ENCODE results near the gene P2RX7.

Gene P2RX7

DNA sequence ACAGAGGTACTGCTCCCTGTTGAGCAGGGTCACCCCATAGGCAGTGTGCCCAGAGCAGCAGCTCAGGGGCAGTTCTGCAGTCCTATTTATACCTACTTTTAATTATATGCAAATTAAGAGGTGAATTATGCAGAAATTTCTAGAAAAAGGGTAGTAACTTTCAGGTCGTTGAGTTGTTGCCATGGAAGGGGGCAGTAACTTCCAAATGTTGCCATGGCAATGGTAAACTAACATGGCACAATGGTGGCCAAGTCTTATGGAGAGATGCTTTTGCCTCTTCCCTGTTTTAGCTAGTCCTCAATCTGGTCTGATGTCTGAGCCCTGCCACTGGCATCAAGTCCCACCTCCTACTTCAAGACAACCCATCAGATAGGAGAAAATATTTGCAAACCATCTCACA is 30.4 kb upstream of the P2RX7 start:
- no peak overlapping the region for H3K4me3 ChIP-seq (ENCODE audit: low read length)
- H3K9me2 ChIP-seq (replicated peaks; ENCODE audit: insufficient read depth, low read length) = no peaks in the 10 kb centered on the region
- TF ChIP-seq EZH2phosphoT487 (IDR thresholded peaks at IDR 0.05; ENCODE audit: low read length) (no peak), EZH2 (optimal IDR thresholded peaks at IDR 0.05; ENCODE audit: low read depth, low read length) (no peak)
- no peaks in the 10 kb centered on the region for H3K9me3 ChIP-seq (replicated peaks; ENCODE audit: insufficient read depth, low read length)
- H3K9ac ChIP-seq (ENCODE audit: low read length) = no peak overlapping the region
- no peak overlapping the region for H3K4me2 ChIP-seq (ENCODE audit: low read depth, low read length)
- no peak overlapping the region for H2AFZ ChIP-seq (ENCODE audit: low read length)
- H4K20me1 ChIP-seq (ENCODE audit: insufficient read depth, low read length) = no peaks in the 10 kb centered on the region
- no peaks in the 10 kb centered on the region for H3K79me2 ChIP-seq (ENCODE audit: low read length)
- no peak overlapping the region for H3K27ac ChIP-seq (ENCODE audit: low read length)
- H3K27me3 ChIP-seq (replicated peaks; ENCODE audit: insufficient read depth, low read length) = no peaks in the 10 kb centered on the region
- H3F3A ChIP-seq (ENCODE audit: insufficient read depth, low read length) = no peaks in the 10 kb centered on the region
- no peaks in the 10 kb centered on the region for H3K4me1 ChIP-seq (ENCODE audit: low read length)
- DNase-seq = no peak
- no peaks in the 10 kb centered on the region for H3K36me3 ChIP-seq (replicated peaks; ENCODE audit: insufficient read depth, low read length)

DNA sequence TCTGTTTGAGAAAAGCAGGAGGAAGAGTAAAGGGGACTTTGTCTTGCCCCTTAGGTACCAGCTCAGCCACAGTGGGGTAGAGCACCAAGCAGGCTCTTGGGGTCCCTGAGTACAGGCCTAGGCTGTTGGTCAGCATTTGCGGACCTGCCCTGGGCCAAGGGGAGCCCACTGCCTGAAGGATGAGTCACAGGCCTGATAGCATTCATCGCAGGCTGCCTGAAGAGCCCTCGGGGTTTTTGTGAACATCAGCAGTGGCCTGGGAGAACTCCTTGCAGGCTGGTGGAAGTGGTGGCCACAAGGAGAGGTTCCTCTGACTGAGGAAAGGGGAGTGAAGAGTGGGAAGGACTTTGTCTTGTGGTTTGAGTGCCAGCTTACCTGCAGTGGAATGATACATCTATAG is 25.0 kb upstream of the P2RX7 start:
- Histone ChIP-seq H3K4me1 (ENCODE audit: low read length) (no peaks in the 10 kb centered on the region), H3K27me3 (replicated peaks; ENCODE audit: insufficient read depth, low read length) (no peaks in the 10 kb centered on the region), H3K36me3 (replicated peaks; ENCODE audit: insufficient read depth, low read length) (no peaks in the 10 kb centered on the region), H3K79me2 (ENCODE audit: low read length) (no peaks in the 10 kb centered on the region), H3F3A (ENCODE audit: insufficient read depth, low read length) (no peaks in the 10 kb centered on the region), H3K4me2 (ENCODE audit: low read depth, low read length) (no peak overlapping the region), H4K20me1 (ENCODE audit: insufficient read depth, low read length) (no peaks in the 10 kb centered on the region), H3K4me3 (ENCODE audit: low read length) (no peak overlapping the region), H3K9ac (ENCODE audit: low read length) (no peak overlapping the region), H3K9me2 (replicated peaks; ENCODE audit: insufficient read depth, low read length) (no peaks in the 10 kb centered on the region), H3K9me3 (replicated peaks; ENCODE audit: insufficient read depth, low read length) (no peaks in the 10 kb centered on the region), H3K27ac (ENCODE audit: low read length) (no peak overlapping the region), H2AFZ (ENCODE audit: low read length) (no peak overlapping the region)
- no peak for DNase-seq
- no peak for TF ChIP-seq EZH2 (optimal IDR thresholded peaks at IDR 0.05; ENCODE audit: low read depth, low read length)
- no peak for TF ChIP-seq EZH2phosphoT487 (IDR thresholded peaks at IDR 0.05; ENCODE audit: low read length)

DNA sequence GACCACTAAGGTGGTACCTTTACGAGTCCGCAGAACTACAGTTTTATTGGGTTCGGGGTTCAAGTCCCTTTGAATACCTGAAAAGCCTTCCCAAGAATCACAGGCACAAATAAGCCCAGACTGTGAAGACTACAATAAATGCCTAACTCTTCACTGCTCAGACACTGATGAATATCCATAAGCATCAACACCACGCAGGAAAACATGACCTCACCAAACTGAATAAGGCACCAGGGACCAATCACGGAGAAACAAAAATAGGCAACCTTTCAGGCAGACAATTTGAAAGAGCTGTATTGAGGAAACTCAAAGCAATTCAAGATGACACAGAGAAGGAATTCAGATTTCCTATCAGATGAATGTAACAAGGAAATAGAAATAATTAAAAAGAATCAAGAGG is 24.2 kb upstream of the P2RX7 start:
- no peak overlapping the region for H3K4me3 ChIP-seq (ENCODE audit: low read length)
- no peaks in the 10 kb centered on the region for H3K4me1 ChIP-seq (ENCODE audit: low read length)

DNA sequence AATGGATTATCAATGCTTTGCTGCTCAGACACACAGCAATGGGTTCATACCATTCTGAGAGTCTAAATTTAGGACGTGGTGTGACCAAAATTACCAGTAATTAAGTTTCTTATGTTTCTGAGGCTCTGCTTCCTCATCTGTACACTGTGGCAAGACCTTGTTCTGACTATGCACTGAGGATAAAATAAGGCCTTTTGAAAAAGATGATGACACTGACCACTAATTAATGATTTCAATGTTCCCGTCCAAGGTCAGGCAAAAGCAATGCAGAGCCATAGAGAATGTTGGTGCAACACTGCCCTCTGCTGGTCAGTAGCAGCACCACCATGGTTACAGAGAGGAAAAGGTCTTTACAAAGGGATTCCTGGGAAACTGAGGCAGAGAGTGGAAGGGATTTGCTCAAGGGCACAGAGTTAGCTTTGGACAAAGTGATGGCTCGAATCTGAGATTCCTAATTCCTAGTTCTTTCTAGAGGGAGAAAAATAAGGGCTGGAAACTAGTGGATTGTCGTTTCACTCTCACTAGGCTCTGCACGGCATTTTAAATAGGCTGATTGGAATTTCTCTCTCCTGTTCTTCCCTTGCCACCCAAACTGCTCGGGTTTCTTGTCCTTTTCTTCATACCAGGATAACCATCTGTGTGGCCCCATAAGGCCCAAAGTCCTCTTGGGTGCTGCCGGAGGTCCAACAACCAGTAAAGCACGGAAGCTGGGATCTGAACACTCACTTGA is 22.3 kb upstream of the P2RX7 start:
- Histone ChIP-seq H3K4me3 (ENCODE audit: low read length) (no peak overlapping the region), H2AFZ (ENCODE audit: low read length) (no peak overlapping the region), H3K27ac (ENCODE audit: low read length) (no peak overlapping the region), H3K4me2 (ENCODE audit: low read depth, low read length) (no peak overlapping the region), H3K79me2 (ENCODE audit: low read length) (no peaks in the 10 kb centered on the region), H3K36me3 (replicated peaks; ENCODE audit: insufficient read depth, low read length) (no peaks in the 10 kb centered on the region), H3K9me3 (replicated peaks; ENCODE audit: insufficient read depth, low read length) (no peaks in the 10 kb centered on the region), H3F3A (ENCODE audit: insufficient read depth, low read length) (no peaks in the 10 kb centered on the region), H3K4me1 (ENCODE audit: low read length) (no peaks in the 10 kb centered on the region), H4K20me1 (ENCODE audit: insufficient read depth, low read length) (no peaks in the 10 kb centered on the region), H3K9ac (ENCODE audit: low read length) (no peak overlapping the region), H3K9me2 (replicated peaks; ENCODE audit: insufficient read depth, low read length) (no peaks in the 10 kb centered on the region), H3K27me3 (replicated peaks; ENCODE audit: insufficient read depth, low read length) (no peaks in the 10 kb centered on the region)
- peak; percentile 29 for DNase-seq
- TF ChIP-seq EZH2 (optimal IDR thresholded peaks at IDR 0.05; ENCODE audit: low read depth, low read length) (no peak), EZH2phosphoT487 (IDR thresholded peaks at IDR 0.05; ENCODE audit: low read length) (no peak)
- TF ChIP-seq, protein P1, sequence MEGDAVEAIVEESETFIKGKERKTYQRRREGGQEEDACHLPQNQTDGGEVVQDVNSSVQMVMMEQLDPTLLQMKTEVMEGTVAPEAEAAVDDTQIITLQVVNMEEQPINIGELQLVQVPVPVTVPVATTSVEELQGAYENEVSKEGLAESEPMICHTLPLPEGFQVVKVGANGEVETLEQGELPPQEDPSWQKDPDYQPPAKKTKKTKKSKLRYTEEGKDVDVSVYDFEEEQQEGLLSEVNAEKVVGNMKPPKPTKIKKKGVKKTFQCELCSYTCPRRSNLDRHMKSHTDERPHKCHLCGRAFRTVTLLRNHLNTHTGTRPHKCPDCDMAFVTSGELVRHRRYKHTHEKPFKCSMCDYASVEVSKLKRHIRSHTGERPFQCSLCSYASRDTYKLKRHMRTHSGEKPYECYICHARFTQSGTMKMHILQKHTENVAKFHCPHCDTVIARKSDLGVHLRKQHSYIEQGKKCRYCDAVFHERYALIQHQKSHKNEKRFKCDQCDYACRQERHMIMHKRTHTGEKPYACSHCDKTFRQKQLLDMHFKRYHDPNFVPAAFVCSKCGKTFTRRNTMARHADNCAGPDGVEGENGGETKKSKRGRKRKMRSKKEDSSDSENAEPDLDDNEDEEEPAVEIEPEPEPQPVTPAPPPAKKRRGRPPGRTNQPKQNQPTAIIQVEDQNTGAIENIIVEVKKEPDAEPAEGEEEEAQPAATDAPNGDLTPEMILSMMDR (IDR thresholded peaks at IDR 0.05; ENCODE audit: low read length) = peak; percentile 80

More for the DNA sequence above, 24.2 kb upstream of the P2RX7 start:
- TF ChIP-seq, protein P1 (IDR thresholded peaks at IDR 0.05; ENCODE audit: low read length) = no peak
- TF ChIP-seq EZH2phosphoT487 (IDR thresholded peaks at IDR 0.05; ENCODE audit: low read length) (no peak), EZH2 (optimal IDR thresholded peaks at IDR 0.05; ENCODE audit: low read depth, low read length) (no peak)
- H3F3A ChIP-seq (ENCODE audit: insufficient read depth, low read length) = no peaks in the 10 kb centered on the region
- H3K27ac ChIP-seq (ENCODE audit: low read length) = no peak overlapping the region
- H3K27me3 ChIP-seq (replicated peaks; ENCODE audit: insufficient read depth, low read length) = no peaks in the 10 kb centered on the region
- H3K36me3 ChIP-seq (replicated peaks; ENCODE audit: insufficient read depth, low read length) = no peaks in the 10 kb centered on the region
- no peak overlapping the region for H3K4me2 ChIP-seq (ENCODE audit: low read depth, low read length)
- H3K9ac ChIP-seq (ENCODE audit: low read length) = no peak overlapping the region
- DNase-seq = no peak
- no peaks in the 10 kb centered on the region for H3K9me2 ChIP-seq (replicated peaks; ENCODE audit: insufficient read depth, low read length)
- H2AFZ ChIP-seq (ENCODE audit: low read length) = no peak overlapping the region
- H3K79me2 ChIP-seq (ENCODE audit: low read length) = no peaks in the 10 kb centered on the region
- no peaks in the 10 kb centered on the region for H3K9me3 ChIP-seq (replicated peaks; ENCODE audit: insufficient read depth, low read length)
- no peaks in the 10 kb centered on the region for H4K20me1 ChIP-seq (ENCODE audit: insufficient read depth, low read length)
